ENCODE results near the gene KCNJ4.

GRCh38 chr22:38468443-38469305 lies 13.7 kb upstream of the KCNJ4 start:
- TF ChIP-seq, protein P1, sequence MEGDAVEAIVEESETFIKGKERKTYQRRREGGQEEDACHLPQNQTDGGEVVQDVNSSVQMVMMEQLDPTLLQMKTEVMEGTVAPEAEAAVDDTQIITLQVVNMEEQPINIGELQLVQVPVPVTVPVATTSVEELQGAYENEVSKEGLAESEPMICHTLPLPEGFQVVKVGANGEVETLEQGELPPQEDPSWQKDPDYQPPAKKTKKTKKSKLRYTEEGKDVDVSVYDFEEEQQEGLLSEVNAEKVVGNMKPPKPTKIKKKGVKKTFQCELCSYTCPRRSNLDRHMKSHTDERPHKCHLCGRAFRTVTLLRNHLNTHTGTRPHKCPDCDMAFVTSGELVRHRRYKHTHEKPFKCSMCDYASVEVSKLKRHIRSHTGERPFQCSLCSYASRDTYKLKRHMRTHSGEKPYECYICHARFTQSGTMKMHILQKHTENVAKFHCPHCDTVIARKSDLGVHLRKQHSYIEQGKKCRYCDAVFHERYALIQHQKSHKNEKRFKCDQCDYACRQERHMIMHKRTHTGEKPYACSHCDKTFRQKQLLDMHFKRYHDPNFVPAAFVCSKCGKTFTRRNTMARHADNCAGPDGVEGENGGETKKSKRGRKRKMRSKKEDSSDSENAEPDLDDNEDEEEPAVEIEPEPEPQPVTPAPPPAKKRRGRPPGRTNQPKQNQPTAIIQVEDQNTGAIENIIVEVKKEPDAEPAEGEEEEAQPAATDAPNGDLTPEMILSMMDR (conservative IDR thresholded peaks at IDR 0.05 in 1 of 2, IDR thresholded peaks at IDR 0.05 in 1 of 2; ENCODE audit: extremely low read depth in 1 of 2, insufficient read depth in 1 of 2, low read depth in 1 of 2, low read length in 2 of 2), result no peak
- TF ChIP-seq EZH2 (IDR thresholded peaks at IDR 0.05; ENCODE audit: borderline replicate concordance, low read length), result no peak
